Caco-2 (cell line): ENCODE results near the gene LDLRAD4. TPM values are rescaled to one million over a fixed set of nuclear protein-coding genes. Genes with fewer than 3 reads are reported as not detected.

Experiments used
- BruUV-seq: library from RNA; stranded (reverse); fragments of 400-500 nt; replicated peaks from 2 replicates; lab custom pipeline; 2021; lab: Mats Ljungman, UMichigan
- CTCF ChIA-PET: fragments of 300-600 bp; sonication (Branson Sonifier 250); formaldehyde crosslinking; loops from one replicate; lab custom pipeline; 2022; ENCODE audit warnings: antibody characterized with exemption; lab: Charles Lee
- POLR2A ChIA-PET: fragments of 300-600 bp; sonication (Branson Sonifier 250); formaldehyde crosslinking; loops from one replicate; lab custom pipeline; 2022; ENCODE audit warnings: antibody characterized with exemption; lab: Charles Lee
- DNase-seq, 2 experiments: peaks; one replicate each; pipeline versions ENCODE4 v3.0.0 to v3.0.0-alpha.2; 2020 to 2022
- H3K27me3 ChIP-seq: replicated peaks from 2 replicates; pipeline ENCODE4 v1.6.0; 2011; ENCODE audit warnings: low read length; ENCODE audit not compliant: control insufficient read depth, insufficient read depth
- H3K36me3 ChIP-seq: 2 replicates; pipeline ENCODE4 v1.5.1; 2011; ENCODE audit warnings: low read length; ENCODE audit not compliant: control insufficient read depth, insufficient read depth
- H3K4me1 ChIP-seq: fragments of 250-450 bp; sonication (Bioruptor Pico); 2 replicates; pipeline ENCODE4 v1.5.1; 2020; ENCODE audit warnings: mild to moderate bottlenecking
- H3K4me3 ChIP-seq: 2 replicates; pipeline ENCODE4 v1.5.1; 2011; ENCODE audit warnings: low read depth, mild to moderate bottlenecking, control low read depth, low read length
- H3K9me3 ChIP-seq: fragments of 250-450 bp; sonication (Bioruptor Pico); 2 replicates; pipeline ENCODE4 v1.5.1; 2020; ENCODE audit warnings: mild to moderate bottlenecking, moderate library complexity
- H3K27ac Mint-ChIP-seq: one replicate; pipeline ENCODE4 v1.8.0; 2022; ENCODE audit warnings: mixed read lengths; ENCODE audit not compliant: unreplicated experiment
- H3K27me3 Mint-ChIP-seq: one replicate; pipeline ENCODE4 v1.8.0; 2022; ENCODE audit warnings: mixed read lengths; ENCODE audit not compliant: insufficient read depth, unreplicated experiment
- H3K36me3 Mint-ChIP-seq: one replicate; pipeline ENCODE4 v1.8.0; 2022; ENCODE audit warnings: mild to moderate bottlenecking, mixed read lengths; ENCODE audit not compliant: insufficient read depth, unreplicated experiment
- H3K4me1 Mint-ChIP-seq: one replicate; pipeline ENCODE4 v1.8.0; 2022; ENCODE audit warnings: low read depth, mixed read lengths; ENCODE audit not compliant: unreplicated experiment
- H3K4me3 Mint-ChIP-seq: one replicate; pipeline ENCODE4 v1.8.0; 2022; ENCODE audit warnings: mild to moderate bottlenecking, moderate library complexity, mixed read lengths; ENCODE audit not compliant: unreplicated experiment
- H3K9me3 Mint-ChIP-seq: one replicate; pipeline ENCODE4 v1.8.0; 2022; ENCODE audit warnings: mixed read lengths; ENCODE audit not compliant: unreplicated experiment
- CTCF ChIP-seq, 2 experiments: fragments of 200-600 bp in 1 of 2; IDR thresholded peaks; 1 replicate in 1 of 2; 2 replicates in 1 of 2; pipeline versions ENCODE4 v1.5.1 to v1.8.0; 2011 to 2022; ENCODE audit warnings: antibody characterized with exemption in 1 of 2, control low read depth in 1 of 2, inconsistent platforms in 1 of 2, low read depth in 1 of 2, low read length in 1 of 2, mild to moderate bottlenecking in 1 of 2, moderate library complexity in 1 of 2; ENCODE audit not compliant: insufficient read depth in 1 of 2, severe bottlenecking in 1 of 2, unreplicated experiment in 1 of 2
- intact Hi-C: fragments of 100-400 bp; cut with micrococcal nuclease; formaldehyde crosslinking; loops from one replicate; pipeline ENCODE4 v1.10.0; 2022; ENCODE audit not compliant: unreplicated experiment
- total RNA-seq: library from RNA; stranded (reverse); gene quantifications from 2 replicates; pipeline ENCODE4 v1.2.3, GENCODE V29; 2022

Gene LDLRAD4
- total RNA-seq, 1 experiment from 2014 or later = 1.2 TPM

GRCh38 chr18:13612196-13612997 is 393.8 kb downstream of the LDLRAD4 start:
- no TSS peak for BruUV-seq
- CTCF ChIA-PET = no interaction called here
- no peaks in the 10 kb centered on the region for H3K36me3 Mint-ChIP-seq
- peaks cover 10% of the 10 kb centered on the region for H3K27me3 Mint-ChIP-seq
- H3K27me3 ChIP-seq = no peaks in the 10 kb centered on the region
- H3K4me3 Mint-ChIP-seq = no peak overlapping the region
- H3K4me1 Mint-ChIP-seq = no peaks in the 10 kb centered on the region
- no peaks in the 10 kb centered on the region for H3K36me3 ChIP-seq
- intact Hi-C loops = no loop called here
- POLR2A ChIA-PET = no interaction called here
- H3K4me1 ChIP-seq = no peaks in the 10 kb centered on the region
- DNase-seq = no peak
- H3K9me3 Mint-ChIP-seq = no peaks in the 10 kb centered on the region
- no peak overlapping the region for H3K27ac Mint-ChIP-seq
- no peaks in the 10 kb centered on the region for H3K9me3 ChIP-seq
- no peak for TF ChIP-seq CTCF (IDR thresholded peaks at IDR 0.05; ENCODE audit: insufficient read depth in 1 of 2, low read depth in 1 of 2, low read length in 1 of 2, severe bottlenecking in 1 of 2, unreplicated experiment in 1 of 2)
- H3K4me3 ChIP-seq = no peak overlapping the region

GRCh38 chr18:13613099-13613498 is 394.5 kb downstream of the LDLRAD4 start:
- no peaks in the 10 kb centered on the region for H3K9me3 ChIP-seq
- no peaks in the 10 kb centered on the region for H3K27me3 ChIP-seq
- no peak overlapping the region for H3K4me3 Mint-ChIP-seq
- no peak for DNase-seq
- H3K4me3 ChIP-seq = no peak overlapping the region
- intact Hi-C loops = no loop called here
- no peak overlapping the region for H3K27ac Mint-ChIP-seq
- no peaks in the 10 kb centered on the region for H3K4me1 Mint-ChIP-seq
- H3K4me1 ChIP-seq = no peaks in the 10 kb centered on the region
- no peaks in the 10 kb centered on the region for H3K36me3 Mint-ChIP-seq
- no peak for TF ChIP-seq CTCF (IDR thresholded peaks at IDR 0.05; ENCODE audit: insufficient read depth in 1 of 2, low read depth in 1 of 2, low read length in 1 of 2, severe bottlenecking in 1 of 2, unreplicated experiment in 1 of 2)
- CTCF ChIA-PET = no interaction called here
- H3K36me3 ChIP-seq = no peaks in the 10 kb centered on the region
- no TSS peak for BruUV-seq
- POLR2A ChIA-PET = no interaction called here
- peaks cover 10% of the 10 kb centered on the region for H3K27me3 Mint-ChIP-seq
- H3K9me3 Mint-ChIP-seq = no peaks in the 10 kb centered on the region

DNA sequence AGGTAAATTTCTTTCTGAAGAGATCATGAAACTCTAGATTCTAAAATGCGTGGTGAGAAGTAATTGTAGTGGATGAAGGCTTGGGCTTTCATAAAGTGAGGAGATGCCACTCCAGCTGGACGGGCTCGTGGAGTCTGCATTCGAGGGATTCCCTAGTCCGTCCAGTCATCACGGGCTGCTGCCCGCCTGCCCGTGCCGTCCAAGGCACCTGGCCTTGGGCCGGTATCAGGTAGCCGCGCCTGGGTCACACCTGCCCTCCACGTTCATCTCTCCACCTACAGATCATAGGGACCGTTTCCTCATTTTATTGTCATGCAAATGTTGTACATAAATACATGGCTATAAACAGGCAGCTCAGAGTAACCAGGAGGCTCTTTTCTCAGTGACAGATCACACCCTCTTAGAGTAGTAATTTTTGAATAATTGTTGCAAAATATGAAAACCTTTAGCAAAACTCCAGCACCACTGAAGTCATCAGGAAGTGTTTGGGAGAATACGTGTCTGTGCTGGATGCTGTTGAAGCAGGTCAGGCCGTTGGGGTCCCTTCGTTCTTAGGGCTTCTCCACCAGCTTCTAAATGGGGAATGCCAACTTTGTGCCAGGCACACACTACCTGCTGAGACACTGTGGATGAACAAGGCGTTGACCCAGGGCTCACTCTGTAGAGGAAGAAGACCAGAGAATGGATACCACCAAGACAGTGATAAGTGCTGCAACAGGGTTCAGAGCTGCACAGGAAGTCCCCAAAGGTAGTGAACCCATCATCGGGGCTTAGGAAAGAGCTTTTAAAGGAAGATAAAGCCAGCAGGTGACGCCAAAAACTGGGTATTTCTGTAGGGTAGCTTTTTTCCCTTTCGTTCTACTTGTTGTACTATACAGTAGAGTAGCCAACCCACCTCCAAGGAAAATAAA is 395.3 kb downstream of the LDLRAD4 start:
- Mint-ChIP-seq H3K9me3 (no peaks in the 10 kb centered on the region), H3K4me3 (no peak overlapping the region), H3K36me3 (no peaks in the 10 kb centered on the region), H3K27me3 (peaks cover 10% of the 10 kb centered on the region), H3K4me1 (no peaks in the 10 kb centered on the region), H3K27ac (no peak overlapping the region)
- Histone ChIP-seq H3K4me3 (no peak overlapping the region), H3K27me3 (no peaks in the 10 kb centered on the region), H3K9me3 (no peaks in the 10 kb centered on the region), H3K36me3 (no peaks in the 10 kb centered on the region), H3K4me1 (no peaks in the 10 kb centered on the region)
- CTCF ChIA-PET = no interaction called here
- no TSS peak for BruUV-seq
- no peak for DNase-seq
- POLR2A ChIA-PET = no interaction called here
- no peak for TF ChIP-seq CTCF (IDR thresholded peaks at IDR 0.05; ENCODE audit: insufficient read depth in 1 of 2, low read depth in 1 of 2, low read length in 1 of 2, severe bottlenecking in 1 of 2, unreplicated experiment in 1 of 2)
- intact Hi-C loops = no loop called here
